ENCODE measurements around the gene HEMK1.

DNA sequence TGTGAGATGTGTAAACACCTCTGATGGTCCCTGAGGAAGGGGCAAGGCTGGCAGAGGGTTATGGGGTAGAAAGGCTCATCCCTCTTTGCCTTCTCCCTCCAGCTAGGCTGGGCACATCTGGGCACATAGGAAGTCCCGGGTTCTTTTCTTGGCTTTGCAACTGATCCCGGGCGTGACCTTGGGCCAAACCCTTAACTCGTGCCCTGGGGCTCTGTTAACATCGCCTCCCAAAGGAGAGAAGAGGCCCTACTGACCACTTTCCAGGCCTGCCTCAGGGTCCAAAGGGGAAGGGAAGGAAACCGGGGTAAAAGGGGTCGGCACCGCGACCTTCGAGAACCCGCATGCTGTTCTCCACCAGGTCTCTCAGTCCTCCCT is 2.3 kb upstream of the HEMK1 start:
- TF ChIP-seq CTCF (IDR thresholded peaks at IDR 0.05 in 4 of 5, conservative IDR thresholded peaks at IDR 0.05 in 1 of 5) (no peak), POLR2A (IDR thresholded peaks at IDR 0.05) (no peak)

All from gastrocnemius medialis (tissue), 4 donors.